AG04450 (cell line): ENCODE results near the gene C1QL4. TPM values are rescaled to one million over a fixed set of nuclear protein-coding genes. Genes with fewer than 3 reads are reported as not detected.
A peak's percentile ranks its signal among the peaks of the same experiment; 100 is the strongest.

Experiments
- CTCF ChIA-PET: fragments of 300-600, 350-600 bp; formaldehyde crosslinking; extraction: SDS; loops from one replicate; lab custom pipeline; 2022; ENCODE audit warnings: antibody characterized with exemption, inconsistent platforms; lab: Charles Lee
- POLR2A ChIA-PET: fragments of 350-600 bp; formaldehyde crosslinking; extraction: SDS; loops from one replicate; lab custom pipeline; 2021; ENCODE audit warnings: antibody characterized with exemption, inconsistent platforms; lab: Yijun Ruan, JAX
- DNase-seq: peaks from one replicate; pipeline ENCODE4 v3.0.0-alpha.2; 2011; ENCODE audit warnings: low read depth, low spot score
- H3K27ac ChIP-seq: one replicate; pipeline ENCODE4 v1.5.1; 2012; ENCODE audit warnings: low read depth, low read length, control low read depth
- H3K27me3 ChIP-seq: one replicate; pipeline ENCODE4 v1.6.0; 2012; ENCODE audit warnings: low read length; ENCODE audit not compliant: control insufficient read depth, insufficient read depth
- H3K4me3 ChIP-seq: 2 replicates; pipeline ENCODE4 v1.5.1; 2011; ENCODE audit warnings: mild to moderate bottlenecking, low read depth, low read length, control low read depth
- H3K9me3 ChIP-seq: 2 replicates; pipeline ENCODE4 v1.5.1; 2012; ENCODE audit warnings: low read length; ENCODE audit not compliant: control insufficient read depth, insufficient read depth
- CTCF ChIP-seq: IDR thresholded peaks from 2 replicates; pipeline ENCODE4 v1.5.1; 2011; ENCODE audit warnings: low read depth, low read length, control low read depth, inconsistent platforms
- polyA plus RNA-seq: library from polyadenylated mRNA; depleted of rRNA; stranded (reverse); fragments of >200 nt; gene quantifications from 2 replicates; pipeline ENCODE4 v1.2.3, GENCODE V29; 2011

The C1QL4 gene
- polyA plus RNA-seq, 1 experiment: not detected

DNA sequence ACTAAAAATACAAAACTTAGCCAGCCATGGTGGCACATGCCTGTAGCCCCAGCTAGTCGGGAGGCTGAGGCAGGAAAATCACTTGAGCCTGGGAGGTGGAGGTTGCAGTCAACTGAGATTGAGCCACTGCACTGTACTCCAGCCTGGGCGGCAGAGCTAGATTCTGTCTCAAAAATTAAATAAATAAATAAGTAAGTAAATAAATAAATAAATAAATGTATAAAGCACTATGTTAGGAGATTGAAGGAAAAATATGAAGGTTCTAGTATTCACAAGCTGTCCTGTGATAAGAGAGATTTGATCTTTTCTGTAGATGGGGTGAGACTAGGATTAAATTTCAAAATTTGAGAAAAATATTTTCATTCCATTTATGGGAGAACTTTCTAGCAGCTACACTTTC lies 15.4 kb upstream of the C1QL4 start:
- Histone ChIP-seq H3K27me3 (peaks cover 2% of the 10 kb centered on the region), H3K9me3 (no peaks in the 10 kb centered on the region), H3K4me3 (no peak overlapping the region), H3K27ac (no peak overlapping the region)
- ChIA-PET CTCF (interaction anchor here (1.3 to 2.7 kb wide), 4 partner anchors 10 to 162 kb away, joined by 3 to 13 read pairs (median 6); partner anchors contain the start of gene SPATS2), POLR2A (interaction anchor here (0.6 to 1.4 kb wide), 2 partner anchors 15 to 70 kb away, joined by 3 to 4 read pairs; partner anchors contain the start of gene SPATS2)
- TF ChIP-seq CTCF: no peak
- DNase-seq: no peak

GRCh38 chr12:49349266-49349665 lies 12.3 kb upstream of the C1QL4 start:
- Histone ChIP-seq H3K4me3 (no peak overlapping the region), H3K27ac (no peak overlapping the region), H3K9me3 (no peaks in the 10 kb centered on the region; the same call in 1 of the 2 replicates), H3K27me3 (peaks cover 30% of the 10 kb centered on the region)
- no peak for TF ChIP-seq CTCF
- ChIA-PET CTCF (interaction anchor here (0.7 to 5.5 kb wide), 4 partner anchors 8 to 163 kb away, joined by 3 to 123 read pairs (median 30); no protein-coding TSS in a partner anchor), POLR2A (no interaction called here)
- DNase-seq: no peak

DNA sequence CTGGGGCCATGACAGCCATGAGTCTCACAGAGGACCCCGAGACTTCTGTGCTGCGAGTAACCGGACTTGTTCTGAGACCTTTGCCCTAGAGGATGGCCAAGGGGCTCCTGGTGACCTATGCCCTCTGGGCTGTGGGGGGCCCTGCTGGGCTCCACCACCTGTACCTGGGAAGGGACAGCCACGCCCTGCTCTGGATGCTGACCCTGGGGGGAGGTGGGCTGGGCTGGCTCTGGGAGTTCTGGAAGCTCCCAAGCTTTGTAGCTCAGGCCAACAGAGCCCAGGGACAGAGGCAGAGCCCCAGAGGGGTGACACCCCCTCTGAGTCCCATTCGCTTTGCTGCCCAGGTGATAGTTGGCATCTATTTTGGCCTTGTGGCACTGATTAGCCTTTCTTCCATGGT lies 11.8 kb upstream of the C1QL4 start:
- H3K4me3 ChIP-seq: no peak overlapping the region; the same call in 1 of the 2 replicates
- ChIA-PET POLR2A (interaction anchor here (0.9 kb wide), 1 partner anchor 19 kb away, joined by 3 read pairs; the partner anchor contains the start of gene SPATS2), CTCF (interaction anchor here (3.6 to 5.5 kb wide), 3 partner anchors 9 to 164 kb away, joined by 47 to 123 read pairs (median 52); no protein-coding TSS in a partner anchor)
- TF ChIP-seq CTCF: no peak
- peaks cover 34% of the 10 kb centered on the region for H3K27me3 ChIP-seq
- no peaks in the 10 kb centered on the region; the same call in 1 of the 2 replicates for H3K9me3 ChIP-seq
- DNase-seq: no peak
- no peak overlapping the region for H3K27ac ChIP-seq

- H3K9me3 ChIP-seq: no peaks in the 10 kb centered on the region; the same call in 1 of the 2 replicates
- peaks cover 45% of the 10 kb centered on the region for H3K27me3 ChIP-seq
- TF ChIP-seq CTCF: peak; percentile 87
- peak; percentile 77 for DNase-seq
- CTCF ChIA-PET: interaction anchor here (0.6 to 5.5 kb wide), 45 partner anchors 9 to 276 kb away, joined by 3 to 123 read pairs (median 5); partner anchors contain the start of genes C1QL4, PRPF40B, PRPH and SPATS2
- peak overlapping the region; percentile 39 for H3K27ac ChIP-seq
- POLR2A ChIA-PET: interaction anchor here (0.6 to 2.5 kb wide), 11 partner anchors 10 to 394 kb away, joined by 3 to 7 read pairs (median 4); partner anchors contain the start of genes C1QL4, PRPH, SPATS2 and TMBIM6
- H3K4me3 ChIP-seq: peak overlapping the region; percentile 66
Observed at GRCh38 chr12:49347311-49348193, 10.6 kb upstream of the C1QL4 start.
